ENCODE results near the gene MRAP. TPM values are rescaled to one million over a fixed set of nuclear protein-coding genes. Genes with fewer than 3 reads are reported as not detected.

Gene MRAP
- total RNA-seq, 4 donors from 2014 or later: not detected

DNA sequence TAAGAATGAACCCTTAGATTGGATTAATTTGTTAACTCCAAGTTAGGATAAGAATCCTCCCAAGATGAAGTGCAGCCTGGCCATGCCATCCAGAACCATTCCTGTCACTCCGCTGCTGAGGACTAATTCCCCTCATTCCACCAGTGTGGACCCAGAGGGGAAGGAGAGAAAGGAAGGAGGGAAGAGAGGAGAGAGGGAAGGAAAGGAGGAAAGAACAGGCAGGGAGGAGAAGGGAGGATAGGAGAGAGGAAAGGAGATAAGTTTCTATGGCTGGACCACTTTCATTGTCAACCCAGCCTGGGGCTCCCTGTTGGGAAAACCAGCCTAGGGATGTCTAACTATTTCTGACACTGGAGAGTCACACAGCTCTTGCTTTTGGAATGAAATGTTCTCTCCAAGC lies 4.7 kb downstream of the MRAP start:
- WGBS, 2 donors (ENCODE audit: low coverage in 1 of 2): 100% methylated on average over 1 of the region's 1 CpG; no CpG with 5 or more reads in 1 of the 2 donors
- Histone ChIP-seq H3K27ac (no peak overlapping the region), H3K27me3 (no peaks in the 10 kb centered on the region), H3K4me3 (no peak overlapping the region), H3K4me1 (no peaks in the 10 kb centered on the region), H3K36me3 (peaks cover 0 to 3% of the 10 kb centered on the region in 2 donors), H3K9me3 (no peaks in the 10 kb centered on the region)
- TF ChIP-seq POLR2A (IDR thresholded peaks at IDR 0.05) (no peak), POLR2AphosphoS5 (IDR thresholded peaks at IDR 0.05) (no peak), EP300 (IDR thresholded peaks at IDR 0.05) (no peak)
- TF ChIP-seq, protein P1, sequence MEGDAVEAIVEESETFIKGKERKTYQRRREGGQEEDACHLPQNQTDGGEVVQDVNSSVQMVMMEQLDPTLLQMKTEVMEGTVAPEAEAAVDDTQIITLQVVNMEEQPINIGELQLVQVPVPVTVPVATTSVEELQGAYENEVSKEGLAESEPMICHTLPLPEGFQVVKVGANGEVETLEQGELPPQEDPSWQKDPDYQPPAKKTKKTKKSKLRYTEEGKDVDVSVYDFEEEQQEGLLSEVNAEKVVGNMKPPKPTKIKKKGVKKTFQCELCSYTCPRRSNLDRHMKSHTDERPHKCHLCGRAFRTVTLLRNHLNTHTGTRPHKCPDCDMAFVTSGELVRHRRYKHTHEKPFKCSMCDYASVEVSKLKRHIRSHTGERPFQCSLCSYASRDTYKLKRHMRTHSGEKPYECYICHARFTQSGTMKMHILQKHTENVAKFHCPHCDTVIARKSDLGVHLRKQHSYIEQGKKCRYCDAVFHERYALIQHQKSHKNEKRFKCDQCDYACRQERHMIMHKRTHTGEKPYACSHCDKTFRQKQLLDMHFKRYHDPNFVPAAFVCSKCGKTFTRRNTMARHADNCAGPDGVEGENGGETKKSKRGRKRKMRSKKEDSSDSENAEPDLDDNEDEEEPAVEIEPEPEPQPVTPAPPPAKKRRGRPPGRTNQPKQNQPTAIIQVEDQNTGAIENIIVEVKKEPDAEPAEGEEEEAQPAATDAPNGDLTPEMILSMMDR (IDR thresholded peaks at IDR 0.05): no peak
- no peak for ATAC-seq

DNA sequence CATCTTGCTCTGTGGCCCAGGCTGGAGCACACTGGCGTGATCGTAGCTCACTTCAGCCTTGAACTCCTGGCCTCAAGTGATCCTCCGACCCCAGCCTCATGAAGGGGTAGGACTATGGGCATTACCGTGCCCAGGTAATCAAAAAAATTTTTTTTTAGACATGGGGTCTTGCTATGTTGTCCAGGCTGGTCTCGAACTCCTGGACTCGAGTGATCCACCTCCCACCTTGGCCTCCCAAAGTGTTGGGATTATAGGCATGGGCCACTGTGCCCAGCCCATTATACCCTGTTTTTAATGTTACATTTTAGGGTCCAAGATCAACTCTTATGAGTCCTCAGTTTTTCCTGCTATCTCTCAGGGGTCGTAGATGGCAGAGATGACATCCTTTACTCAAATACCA lies 6.3 kb downstream of the MRAP start:
- WGBS, 2 donors (ENCODE audit: low coverage in 1 of 2): 75 to 93% methylated on average over 2 to 3 of the region's 7 CpGs
- H3K36me3 ChIP-seq: peaks cover 0 to 12% of the 10 kb centered on the region in 2 donors
- TF ChIP-seq, protein P1 (IDR thresholded peaks at IDR 0.05): no peak
- TF ChIP-seq EP300 (IDR thresholded peaks at IDR 0.05) (no peak), POLR2AphosphoS5 (IDR thresholded peaks at IDR 0.05) (no peak), POLR2A (IDR thresholded peaks at IDR 0.05) (no peak)
- no peak overlapping the region for H3K4me3 ChIP-seq
- no peaks in the 10 kb centered on the region for H3K4me1 ChIP-seq
- H3K27me3 ChIP-seq: no peaks in the 10 kb centered on the region
- no peaks in the 10 kb centered on the region for H3K9me3 ChIP-seq
- no peak overlapping the region for H3K27ac ChIP-seq
- no peak for ATAC-seq

DNA sequence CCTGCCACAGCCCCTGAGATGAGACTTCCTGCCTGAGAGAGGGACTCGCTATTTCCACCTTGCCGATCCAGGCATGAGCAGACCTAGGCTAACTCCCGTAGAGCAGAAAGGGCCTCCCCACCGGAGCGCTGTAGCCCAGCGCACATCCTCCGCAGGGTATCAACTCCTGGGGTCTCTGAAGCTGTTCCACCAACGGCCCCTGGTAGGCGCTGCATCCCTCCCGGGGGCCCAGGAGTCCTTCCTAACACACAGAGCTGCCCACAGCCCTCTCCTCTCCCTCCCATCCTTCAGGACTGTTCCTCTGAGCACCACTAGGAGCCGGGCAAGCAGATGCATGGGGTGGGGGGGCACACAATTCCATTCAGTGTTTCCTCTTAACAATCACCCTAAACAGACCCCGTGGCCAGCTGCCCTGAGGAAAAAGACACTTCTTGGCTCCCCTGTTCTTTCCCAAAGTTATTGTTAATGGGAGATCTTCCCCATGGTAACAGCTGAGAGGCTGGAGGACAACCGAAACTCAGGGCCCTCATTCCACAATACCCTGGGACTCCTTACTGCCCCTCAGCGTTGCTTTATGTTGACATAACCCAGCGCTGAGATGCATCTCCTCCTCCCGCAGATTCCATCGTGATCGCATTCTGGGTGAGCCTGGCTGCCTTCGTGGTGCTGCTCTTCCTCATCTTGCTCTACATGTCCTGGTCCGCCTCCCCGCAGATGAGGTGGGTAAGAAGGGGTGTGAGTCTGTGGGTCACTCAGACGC lies 7.5 kb downstream of the MRAP start:
- 39 to 53% methylated on average over 9 to 10 of the region's 22 CpGs for WGBS, 2 donors (ENCODE audit: low coverage in 1 of 2)
- no peak for ATAC-seq
- TF ChIP-seq EP300 (IDR thresholded peaks at IDR 0.05) (no peak), POLR2A (IDR thresholded peaks at IDR 0.05) (no peak), POLR2AphosphoS5 (IDR thresholded peaks at IDR 0.05) (no peak)
- TF ChIP-seq, protein P1 (IDR thresholded peaks at IDR 0.05): peak in 2 of 4 experiments; percentile 16 to 43
- no peaks in the 10 kb centered on the region for H3K9me3 ChIP-seq
- H3K27ac ChIP-seq: peak overlapping the region in 1 of 4 donors; percentile 29
- no peak overlapping the region for H3K4me3 ChIP-seq
- peaks cover 0 to 24% of the 10 kb centered on the region in 2 donors for H3K36me3 ChIP-seq
- no peaks in the 10 kb centered on the region for H3K4me1 ChIP-seq
- no peaks in the 10 kb centered on the region for H3K27me3 ChIP-seq

DNA sequence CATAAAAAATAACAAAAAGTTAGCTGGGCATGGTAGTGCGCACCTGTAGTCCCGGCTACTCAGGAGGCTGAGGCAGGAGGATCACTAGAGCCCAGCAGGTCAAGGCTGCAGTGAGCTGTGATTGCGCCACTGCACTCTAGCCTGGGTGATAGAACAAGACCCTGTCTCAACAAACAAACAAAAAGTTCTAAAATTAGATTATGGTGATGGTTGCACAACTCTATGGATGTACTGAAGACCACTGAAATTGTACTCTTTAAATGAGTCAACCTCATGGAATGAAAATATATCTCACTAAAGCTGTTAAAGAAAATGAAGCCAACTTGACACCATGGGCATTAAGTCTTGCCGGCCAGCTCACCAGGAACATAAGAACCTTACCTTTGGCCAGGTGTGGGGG lies 9.1 kb downstream of the MRAP start:
- Histone ChIP-seq H3K36me3 (peaks cover 0 to 39% of the 10 kb centered on the region in 2 donors), H3K9me3 (no peaks in the 10 kb centered on the region), H3K4me1 (no peaks in the 10 kb centered on the region), H3K4me3 (no peak overlapping the region), H3K27ac (no peak overlapping the region), H3K27me3 (no peaks in the 10 kb centered on the region)
- no peak for TF ChIP-seq EP300 (IDR thresholded peaks at IDR 0.05)
- TF ChIP-seq POLR2A (IDR thresholded peaks at IDR 0.05): no peak
- no peak for TF ChIP-seq POLR2AphosphoS5 (IDR thresholded peaks at IDR 0.05)
- WGBS, 2 donors (ENCODE audit: low coverage in 1 of 2): 96 to 100% methylated on average over 1 to 4 of the region's 4 CpGs
- ATAC-seq: no peak

DNA sequence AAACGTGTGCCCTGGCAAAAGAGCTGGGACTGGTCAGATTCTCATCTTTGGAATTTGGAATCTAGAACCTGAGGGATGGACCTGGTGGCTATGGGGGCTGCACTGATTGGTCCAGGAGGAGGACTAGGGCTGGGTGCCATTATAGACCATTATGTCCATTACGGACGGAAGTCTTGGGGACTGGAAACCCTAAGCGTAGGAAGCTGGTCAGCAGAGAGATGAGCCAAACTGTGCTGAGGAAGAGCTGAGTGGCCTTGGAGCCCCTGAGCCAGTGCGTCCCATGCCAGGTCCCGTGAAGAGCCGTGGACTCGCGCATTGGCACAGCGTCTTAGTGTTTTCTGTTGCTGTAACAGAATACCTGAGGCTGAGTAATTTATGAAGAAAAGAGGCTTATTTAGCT lies 10.0 kb downstream of the MRAP start:
- H3K4me1 ChIP-seq: no peaks in the 10 kb centered on the region
- H3K27ac ChIP-seq: no peak overlapping the region
- peaks cover 0 to 48% of the 10 kb centered on the region in 2 donors for H3K36me3 ChIP-seq
- H3K27me3 ChIP-seq: no peaks in the 10 kb centered on the region
- H3K9me3 ChIP-seq: no peaks in the 10 kb centered on the region
- H3K4me3 ChIP-seq: no peak overlapping the region
- 80 to 93% methylated on average over 4 to 9 of the region's 10 CpGs for whole genome bisulfite sequencing, 2 donors (ENCODE audit: low coverage in 1 of 2)
- no peak for ATAC-seq
- TF ChIP-seq POLR2AphosphoS5 (IDR thresholded peaks at IDR 0.05) (no peak), EP300 (IDR thresholded peaks at IDR 0.05) (no peak), POLR2A (IDR thresholded peaks at IDR 0.05) (no peak)
- TF ChIP-seq, protein P1 (IDR thresholded peaks at IDR 0.05): no peak

All from gastroesophageal sphincter (tissue), 4 donors.